Lung (tissue), 12 donors: ENCODE data around the gene ADAMTS15. TPM values are rescaled to one million over a fixed set of nuclear protein-coding genes. Genes with fewer than 3 reads are reported as not detected.

ENCODE experiments used
- ATAC-seq: fragments of 200-7000 bp; cut with Tn5 transposase; one replicate; pipeline ENCODE4 v1.9.1; 2020; ENCODE audit warnings: moderate number of reproducible peaks; ENCODE audit not compliant: insufficient read depth, low FRiP score
- DNase-seq, 3 donors: peaks; one replicate each; pipeline ENCODE4 v3.0.0-alpha.2; 2013 to 2017
- H3K27ac ChIP-seq, 2 donors: one replicate each; pipeline ENCODE4 v1.5.1; 2013; ENCODE audit warnings: mild to moderate bottlenecking in 2 of 2, moderate library complexity in 2 of 2, control low read depth in 1 of 2, inconsistent platforms in 1 of 2, low read depth in 1 of 2, low read length in 1 of 2
- H3K27me3 ChIP-seq, 3 donors: one replicate each; pipeline ENCODE4 v1.5.1; 2013; ENCODE audit warnings: low read length in 2 of 3; ENCODE audit not compliant: control insufficient read depth in 3 of 3, insufficient read depth in 3 of 3
- H3K36me3 ChIP-seq, 4 donors: one replicate each; pipeline ENCODE4 v1.5.1; 2013; ENCODE audit warnings: low read length in 4 of 4, mild to moderate bottlenecking in 1 of 4, moderate library complexity in 1 of 4; ENCODE audit not compliant: control insufficient read depth in 4 of 4, insufficient read depth in 4 of 4
- H3K4me1 ChIP-seq, 5 donors: one replicate each; pipeline ENCODE4 v1.5.1; 2013; ENCODE audit warnings: low read length in 5 of 5, mild to moderate bottlenecking in 2 of 5, moderate library complexity in 1 of 5; ENCODE audit not compliant: control insufficient read depth in 5 of 5, insufficient read depth in 5 of 5
- H3K4me3 ChIP-seq: one replicate; pipeline ENCODE4 v1.5.1; 2013; ENCODE audit warnings: mild to moderate bottlenecking, control low read depth, moderate library complexity
- H3K9ac ChIP-seq, 2 donors: one replicate each; pipeline ENCODE4 v1.5.1; 2013; ENCODE audit warnings: low read length in 2 of 2, control low read depth in 1 of 2; ENCODE audit not compliant: insufficient read depth in 1 of 2
- H3K9me3 ChIP-seq, 4 donors: one replicate each; pipeline ENCODE4 v1.5.1; 2013; ENCODE audit warnings: low read length in 3 of 4, mild to moderate bottlenecking in 1 of 4, moderate library complexity in 1 of 4; ENCODE audit not compliant: control insufficient read depth in 4 of 4, insufficient read depth in 3 of 4
- CTCF ChIP-seq: IDR thresholded peaks from 2 replicates; pipeline ENCODE4 v1.5.1; 2012; ENCODE audit warnings: mild to moderate bottlenecking; ENCODE audit errors: control extremely low read depth, extremely low read depth
- WGBS, 2 donors: extraction: QIAGEN DNeasy Blood & Tissue Kit; methylation state at CpG; one replicate each; pipeline ENCODE4 v1.1.7; 2013; 5-methylcytosine and 5-hydroxymethylcytosine counted together
- polyA plus RNA-seq, 2 donors: library from polyadenylated mRNA; stranded (reverse); fragments of 200-250 nt; gene quantifications; one replicate each; pipeline ENCODE4 v1.2.1, GENCODE V29; 2013
- total RNA-seq, 2 donors: library from RNA; depleted of rRNA in 1 of 2; stranded (reverse); fragments of >200 nt in 1 of 2; gene quantifications; one replicate each; pipeline ENCODE4 v1.2.1, GENCODE V29; 2014 to 2021
- donor health status: control.
- donor health status: control.
- donor health status: Bipolar disorder and iron deficiency.
- donor health status: healthy.
- donor health status: DM: yes; HTN: yes; CAD: no.

The ADAMTS15 gene
- total and polyA plus RNA-seq, 4 donors: 4.4 to 22.9 (median 13.3) TPM

- H3K36me3 ChIP-seq: peaks cover 0 to 19% (median 0%) of the 10 kb centered on the region in 4 donors
- 82 to 92% methylated on average over 3 of the region's 3 CpGs for WGBS, 2 donors
These were observed 2.7 kb upstream of the ADAMTS15 start for GRCh38 chr11:130445788-130446187.

GRCh38 chr11:130448039-130448415 is 418 bp upstream of the ADAMTS15 start:
- Histone ChIP-seq H3K27ac (peak overlapping the region in 1 of 2 donors; percentile 48), H3K9ac (no peak overlapping the region), H3K27me3 (no peaks in the 10 kb centered on the region), H3K4me1 (peaks cover 0 to 28% (median 8%) of the 10 kb centered on the region in 5 donors), H3K4me3 (no peak overlapping the region), H3K9me3 (no peaks in the 10 kb centered on the region), H3K36me3 (peaks cover 0 to 35% (median 0%) of the 10 kb centered on the region in 4 donors)
- no peak for DNase-seq
- no peak for TF ChIP-seq CTCF
- no peak for ATAC-seq
- 6 to 8% methylated on average over 11 of the region's 11 CpGs for WGBS, 2 donors

More at GRCh38 chr11:130445788-130446187, 2.7 kb upstream of the ADAMTS15 start:
- DNase-seq (no peak), ATAC-seq (no peak)
- Histone ChIP-seq H3K4me3 (no peak overlapping the region), H3K4me1 (peaks cover 0 to 17% (median 8%) of the 10 kb centered on the region in 5 donors), H3K27ac (no peak overlapping the region), H3K9me3 (no peaks in the 10 kb centered on the region), H3K9ac (no peak overlapping the region), H3K27me3 (no peaks in the 10 kb centered on the region)
- no peak for TF ChIP-seq CTCF

- Histone ChIP-seq H3K4me1 (peaks cover 0 to 40% (median 8%) of the 10 kb centered on the region in 5 donors), H3K4me3 (peak overlapping the region; percentile 42), H3K27me3 (no peaks in the 10 kb centered on the region), H3K27ac (peak overlapping the region; percentile 48 to 91), H3K36me3 (peaks cover 0 to 35% (median 0%) of the 10 kb centered on the region in 4 donors), H3K9ac (peak overlapping the region; percentile 16 to 25), H3K9me3 (no peaks in the 10 kb centered on the region)
- 2 to 3% methylated on average over 59 to 64 of the region's 64 CpGs for WGBS, 2 donors
- no peak for TF ChIP-seq CTCF
- DNase-seq (peak in 1 of 3 donors; percentile 25), ATAC-seq (no peak)
These were observed 1.0 kb downstream of the ADAMTS15 start for GRCh38 chr11:130449310-130449990.
